Astrocyte of the cerebellum (primary cell): Measurements from ENCODE around the gene NEUROG3.

Experiments
- DNase-seq: peaks from one replicate; pipeline ENCODE4 v3.0.0-alpha.2; 2011; ENCODE audit warnings: low read depth
- H3K4me3 ChIP-seq: 2 replicates; pipeline ENCODE4 v1.5.1; 2011; ENCODE audit warnings: mild to moderate bottlenecking, low read depth, low read length, moderate library complexity
- CTCF ChIP-seq: IDR thresholded peaks from 2 replicates; pipeline ENCODE4 v1.5.1; 2012; ENCODE audit warnings: low read length, low read depth, moderate library complexity, mild to moderate bottlenecking; ENCODE audit errors: missing control alignments
- in situ Hi-C: cut with HindIII; loops from 2 replicates; pipeline ENCODE4 v1.10.0; 2017; ENCODE audit warnings: low sequenced_read_pairs

Gene NEUROG3

GRCh38 chr10:69578508-69578991 lies 5.3 kb upstream of the NEUROG3 start:
- in situ Hi-C loops = no loop called here
- no peak for TF ChIP-seq CTCF
- H3K4me3 ChIP-seq = no peak overlapping the region
- no peak for DNase-seq

DNA sequence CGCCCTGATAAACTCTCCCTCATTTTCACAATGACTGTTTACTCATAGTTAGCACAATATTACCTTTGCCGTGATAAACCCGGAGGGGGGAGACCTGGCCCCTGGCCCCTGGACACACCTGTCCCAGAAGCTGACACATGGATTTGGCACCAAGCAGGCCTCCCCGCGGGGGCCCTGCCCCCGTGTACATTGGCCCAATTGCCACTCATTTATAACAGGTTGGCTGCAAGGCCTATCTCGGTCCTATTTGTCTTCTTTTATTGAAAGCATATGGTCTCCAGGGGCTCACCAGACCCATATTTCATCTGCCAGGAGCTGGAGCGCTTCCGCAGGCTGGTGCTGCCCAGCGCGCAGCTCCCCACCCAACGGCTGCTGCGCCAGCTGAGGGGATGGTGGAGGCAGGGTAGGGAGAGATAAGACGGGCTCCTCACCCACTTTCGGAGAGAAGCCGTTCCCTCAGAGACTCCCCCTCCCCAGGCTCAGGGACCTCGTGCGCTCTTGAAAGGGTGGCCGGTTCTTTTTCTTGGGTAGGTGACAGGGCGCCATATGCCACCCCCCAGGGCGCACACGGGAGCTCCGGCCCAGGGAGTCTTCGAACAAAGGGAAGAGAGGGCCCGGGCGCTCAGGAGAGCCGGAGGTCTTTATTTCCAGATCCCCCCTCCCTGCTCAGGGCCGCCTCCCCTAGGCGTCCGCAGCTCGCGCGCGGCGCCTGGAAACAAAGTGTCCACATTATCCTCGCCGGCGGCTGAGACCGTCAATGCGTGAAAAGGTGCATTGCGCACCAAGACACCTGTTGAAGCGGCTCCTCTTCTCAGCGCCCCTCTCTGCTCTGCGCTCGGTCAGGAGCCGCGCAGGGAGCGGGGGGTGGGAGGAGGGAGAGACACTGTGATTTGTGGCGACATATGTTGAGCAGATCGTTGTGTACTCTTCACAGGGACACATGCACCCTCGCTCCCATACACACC lies 4.3 kb upstream of the NEUROG3 start:
- TF ChIP-seq CTCF = no peak
- in situ Hi-C loops = no loop called here
- DNase-seq = no peak
- H3K4me3 ChIP-seq = no peak overlapping the region

DNA sequence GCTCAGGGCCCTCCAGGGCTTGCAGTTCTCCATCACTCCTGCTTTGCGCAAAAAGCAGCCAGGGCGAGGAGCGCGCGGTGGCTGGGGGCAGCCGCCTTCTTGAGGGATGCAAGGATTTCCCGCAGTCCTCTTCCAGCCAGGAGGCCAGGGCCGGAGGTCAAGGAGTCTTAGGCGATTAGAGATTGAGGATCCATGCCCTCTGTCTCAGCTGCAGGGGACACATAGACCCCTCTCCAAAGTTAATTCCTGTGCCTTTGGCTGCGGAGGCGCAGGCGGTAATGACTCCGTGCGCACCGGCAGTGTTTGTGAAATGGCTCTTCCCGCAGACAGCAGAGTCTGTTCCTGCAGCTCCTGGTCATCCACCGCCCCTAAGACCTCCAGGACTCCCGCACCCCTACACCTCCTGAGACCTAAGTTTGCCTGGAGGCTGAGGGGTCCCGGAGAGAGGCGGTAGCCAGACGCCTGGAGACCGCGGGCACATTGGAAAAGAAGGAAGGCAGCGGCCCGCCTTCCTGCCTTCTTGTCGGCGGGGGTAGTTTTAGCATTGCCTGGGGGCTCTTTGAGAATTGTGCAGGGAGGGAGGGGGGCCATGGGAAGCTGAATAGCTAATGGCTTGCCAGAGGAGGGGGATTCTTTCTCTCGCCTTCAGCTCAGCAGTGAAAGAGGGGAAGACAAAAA lies 3.3 kb upstream of the NEUROG3 start:
- in situ Hi-C loops = no loop called here
- no peak overlapping the region for H3K4me3 ChIP-seq
- DNase-seq = no peak
- TF ChIP-seq CTCF = no peak

- H3K4me3 ChIP-seq = no peak overlapping the region
- no peak for DNase-seq
- in situ Hi-C loops = no loop called here
- TF ChIP-seq CTCF = no peak
Measured at GRCh38 chr10:69575164-69575722, 2.0 kb upstream of the NEUROG3 start.

DNA sequence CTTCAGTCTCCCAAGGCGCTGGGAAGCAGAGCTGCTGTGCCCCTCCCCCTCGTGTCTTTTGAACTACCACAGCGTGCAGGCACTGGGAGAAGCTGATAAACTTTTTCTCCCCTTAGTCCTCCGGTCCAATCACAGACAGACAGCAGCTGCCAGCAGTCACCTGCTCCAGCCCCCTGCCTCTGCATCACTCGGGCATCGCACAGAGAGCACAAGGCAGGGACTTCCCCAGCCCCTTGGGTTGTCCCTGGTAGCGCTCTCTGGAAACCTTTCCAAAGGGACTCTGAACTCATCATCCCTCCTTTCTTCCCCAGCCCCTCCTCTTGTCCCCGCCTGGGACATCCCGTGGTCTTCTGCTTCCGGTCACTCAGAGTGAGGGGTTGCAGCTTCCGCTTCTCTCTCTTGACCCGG lies 1.4 kb upstream of the NEUROG3 start:
- TF ChIP-seq CTCF = no peak
- no peak overlapping the region for H3K4me3 ChIP-seq
- in situ Hi-C loops = no loop called here
- no peak for DNase-seq
